ENCODE data around the gene MLLT10.

MLLT10 gene

GRCh38 chr10:21495752-21496342, 38.2 kb upstream of the MLLT10 start:
- no peaks in the 10 kb centered on the region for H3K4me1 ChIP-seq (ENCODE audit: insufficient read depth, low read length)
- H3K9ac ChIP-seq (ENCODE audit: low read length), result peak overlapping the region; percentile 39
- peak overlapping the region; percentile 84 to 85 for H3K4me3 ChIP-seq (ENCODE audit: low read depth in 1 of 2, low read length in 2 of 2)
- H3K36me3 ChIP-seq (ENCODE audit: insufficient read depth, low read length), result no peaks in the 10 kb centered on the region
- H3K27ac ChIP-seq (ENCODE audit: low read depth, low read length), result peak overlapping the region; percentile 57
- H3K9me3 ChIP-seq (ENCODE audit: low read length), result no peaks in the 10 kb centered on the region
- H3K27me3 ChIP-seq (ENCODE audit: control insufficient read depth in 1 of 2, insufficient read depth in 2 of 2, low read length in 2 of 2), result no peaks in the 10 kb centered on the region

- H3K4me3 ChIP-seq (ENCODE audit: low read depth in 1 of 2, low read length in 2 of 2), result peak overlapping the region; percentile 84 to 85
- no peaks in the 10 kb centered on the region for H3K9me3 ChIP-seq (ENCODE audit: low read length)
- H3K36me3 ChIP-seq (ENCODE audit: insufficient read depth, low read length), result no peaks in the 10 kb centered on the region
- H3K9ac ChIP-seq (ENCODE audit: low read length), result no peak overlapping the region
- H3K27me3 ChIP-seq (ENCODE audit: control insufficient read depth in 1 of 2, insufficient read depth in 2 of 2, low read length in 2 of 2), result no peaks in the 10 kb centered on the region
- H3K27ac ChIP-seq (ENCODE audit: low read depth, low read length), result peak overlapping the region; percentile 57
- no peaks in the 10 kb centered on the region for H3K4me1 ChIP-seq (ENCODE audit: insufficient read depth, low read length)
These were observed 37.5 kb upstream of the MLLT10 start for GRCh38 chr10:21496343-21497176.

- Histone ChIP-seq H3K27ac (ENCODE audit: low read depth, low read length) (peak overlapping the region; percentile 57), H3K36me3 (ENCODE audit: insufficient read depth, low read length) (no peaks in the 10 kb centered on the region), H3K9me3 (ENCODE audit: low read length) (no peaks in the 10 kb centered on the region), H3K9ac (ENCODE audit: low read length) (no peak overlapping the region), H3K4me3 (ENCODE audit: low read depth in 1 of 2, low read length in 2 of 2) (peak overlapping the region; percentile 84 to 85), H3K4me1 (ENCODE audit: insufficient read depth, low read length) (no peaks in the 10 kb centered on the region), H3K27me3 (ENCODE audit: control insufficient read depth in 1 of 2, insufficient read depth in 2 of 2, low read length in 2 of 2) (no peaks in the 10 kb centered on the region)
These were observed 36.7 kb upstream of the MLLT10 start for GRCh38 chr10:21497177-21497807.

- no peak overlapping the region for H3K27ac ChIP-seq (ENCODE audit: low read depth, low read length)
- no peak overlapping the region for H3K9ac ChIP-seq (ENCODE audit: low read length)
- H3K9me3 ChIP-seq (ENCODE audit: low read length), result no peaks in the 10 kb centered on the region
- H3K4me3 ChIP-seq (ENCODE audit: low read depth in 1 of 2, low read length in 2 of 2), result no peak overlapping the region
- no peaks in the 10 kb centered on the region for H3K27me3 ChIP-seq (ENCODE audit: control insufficient read depth in 1 of 2, insufficient read depth in 2 of 2, low read length in 2 of 2)
- no peaks in the 10 kb centered on the region for H3K36me3 ChIP-seq (ENCODE audit: insufficient read depth, low read length)
- no peaks in the 10 kb centered on the region for H3K4me1 ChIP-seq (ENCODE audit: insufficient read depth, low read length)
These were observed 35.7 kb upstream of the MLLT10 start for GRCh38 chr10:21498377-21498776.

GRCh38 chr10:21498986-21499385, 35.0 kb upstream of the MLLT10 start:
- H3K4me3 ChIP-seq (ENCODE audit: low read depth in 1 of 2, low read length in 2 of 2), result no peak overlapping the region
- H3K27me3 ChIP-seq (ENCODE audit: control insufficient read depth in 1 of 2, insufficient read depth in 2 of 2, low read length in 2 of 2), result no peaks in the 10 kb centered on the region
- H3K9ac ChIP-seq (ENCODE audit: low read length), result no peak overlapping the region
- H3K27ac ChIP-seq (ENCODE audit: low read depth, low read length), result no peak overlapping the region
- H3K4me1 ChIP-seq (ENCODE audit: insufficient read depth, low read length), result no peaks in the 10 kb centered on the region
- no peaks in the 10 kb centered on the region for H3K36me3 ChIP-seq (ENCODE audit: insufficient read depth, low read length)
- H3K9me3 ChIP-seq (ENCODE audit: low read length), result no peaks in the 10 kb centered on the region

- H3K27me3 ChIP-seq (ENCODE audit: control insufficient read depth in 1 of 2, insufficient read depth in 2 of 2, low read length in 2 of 2), result no peaks in the 10 kb centered on the region
- no peaks in the 10 kb centered on the region for H3K9me3 ChIP-seq (ENCODE audit: low read length)
- no peak overlapping the region for H3K9ac ChIP-seq (ENCODE audit: low read length)
- H3K27ac ChIP-seq (ENCODE audit: low read depth, low read length), result no peak overlapping the region
- no peak overlapping the region for H3K4me3 ChIP-seq (ENCODE audit: low read depth in 1 of 2, low read length in 2 of 2)
- H3K36me3 ChIP-seq (ENCODE audit: insufficient read depth, low read length), result no peaks in the 10 kb centered on the region
- no peaks in the 10 kb centered on the region for H3K4me1 ChIP-seq (ENCODE audit: insufficient read depth, low read length)
These were observed 34.1 kb upstream of the MLLT10 start for GRCh38 chr10:21499701-21500577.

GRCh38 chr10:21500578-21500910, 33.5 kb upstream of the MLLT10 start:
- no peaks in the 10 kb centered on the region for H3K4me1 ChIP-seq (ENCODE audit: insufficient read depth, low read length)

GRCh38 chr10:21501091-21501490, 32.9 kb upstream of the MLLT10 start:
- no peak overlapping the region for H3K27ac ChIP-seq (ENCODE audit: low read depth, low read length)

More at GRCh38 chr10:21500578-21500910, 33.5 kb upstream of the MLLT10 start:
- no peak overlapping the region for H3K4me3 ChIP-seq (ENCODE audit: low read depth in 1 of 2, low read length in 2 of 2)
- no peak overlapping the region for H3K9ac ChIP-seq (ENCODE audit: low read length)
- H3K9me3 ChIP-seq (ENCODE audit: low read length), result no peaks in the 10 kb centered on the region
- no peaks in the 10 kb centered on the region for H3K36me3 ChIP-seq (ENCODE audit: insufficient read depth, low read length)
- H3K27ac ChIP-seq (ENCODE audit: low read depth, low read length), result no peak overlapping the region
- no peaks in the 10 kb centered on the region for H3K27me3 ChIP-seq (ENCODE audit: control insufficient read depth in 1 of 2, insufficient read depth in 2 of 2, low read length in 2 of 2)

GRCh38 chr10:21501731-21502347, 32.2 kb upstream of the MLLT10 start:
- no peaks in the 10 kb centered on the region for H3K9me3 ChIP-seq (ENCODE audit: low read length)
- no peaks in the 10 kb centered on the region for H3K36me3 ChIP-seq (ENCODE audit: insufficient read depth, low read length)
- no peak overlapping the region for H3K4me3 ChIP-seq (ENCODE audit: low read depth in 1 of 2, low read length in 2 of 2)
- no peaks in the 10 kb centered on the region for H3K4me1 ChIP-seq (ENCODE audit: insufficient read depth, low read length)
- H3K27me3 ChIP-seq (ENCODE audit: control insufficient read depth in 1 of 2, insufficient read depth in 2 of 2, low read length in 2 of 2), result no peaks in the 10 kb centered on the region
- no peak overlapping the region for H3K27ac ChIP-seq (ENCODE audit: low read depth, low read length)
- H3K9ac ChIP-seq (ENCODE audit: low read length), result no peak overlapping the region

More at GRCh38 chr10:21501091-21501490, 32.9 kb upstream of the MLLT10 start:
- H3K9ac ChIP-seq (ENCODE audit: low read length), result no peak overlapping the region
- H3K27me3 ChIP-seq (ENCODE audit: control insufficient read depth in 1 of 2, insufficient read depth in 2 of 2, low read length in 2 of 2), result no peaks in the 10 kb centered on the region
- H3K4me3 ChIP-seq (ENCODE audit: low read depth in 1 of 2, low read length in 2 of 2), result no peak overlapping the region
- H3K4me1 ChIP-seq (ENCODE audit: insufficient read depth, low read length), result no peaks in the 10 kb centered on the region
- H3K9me3 ChIP-seq (ENCODE audit: low read length), result no peaks in the 10 kb centered on the region
- H3K36me3 ChIP-seq (ENCODE audit: insufficient read depth, low read length), result no peaks in the 10 kb centered on the region

- Histone ChIP-seq H3K9ac (ENCODE audit: low read length) (no peak overlapping the region), H3K27ac (ENCODE audit: low read depth, low read length) (no peak overlapping the region), H3K27me3 (ENCODE audit: control insufficient read depth in 1 of 2, insufficient read depth in 2 of 2, low read length in 2 of 2) (no peaks in the 10 kb centered on the region), H3K9me3 (ENCODE audit: low read length) (no peaks in the 10 kb centered on the region), H3K4me1 (ENCODE audit: insufficient read depth, low read length) (no peaks in the 10 kb centered on the region), H3K4me3 (ENCODE audit: low read depth in 1 of 2, low read length in 2 of 2) (no peak overlapping the region), H3K36me3 (ENCODE audit: insufficient read depth, low read length) (no peaks in the 10 kb centered on the region)
These were observed 31.7 kb upstream of the MLLT10 start for GRCh38 chr10:21502348-21502740.

GRCh38 chr10:21503542-21503941, 30.5 kb upstream of the MLLT10 start:
- no peaks in the 10 kb centered on the region for H3K9me3 ChIP-seq (ENCODE audit: low read length)
- no peak overlapping the region for H3K4me3 ChIP-seq (ENCODE audit: low read depth in 1 of 2, low read length in 2 of 2)
- no peaks in the 10 kb centered on the region for H3K27me3 ChIP-seq (ENCODE audit: control insufficient read depth in 1 of 2, insufficient read depth in 2 of 2, low read length in 2 of 2)
- no peaks in the 10 kb centered on the region for H3K4me1 ChIP-seq (ENCODE audit: insufficient read depth, low read length)
- no peak overlapping the region for H3K27ac ChIP-seq (ENCODE audit: low read depth, low read length)
- no peaks in the 10 kb centered on the region for H3K36me3 ChIP-seq (ENCODE audit: insufficient read depth, low read length)
- no peak overlapping the region for H3K9ac ChIP-seq (ENCODE audit: low read length)
